Uterus (tissue), 4 donors: ENCODE measurements around the gene ALKBH6. TPM values are rescaled to one million over a fixed set of nuclear protein-coding genes. Genes with fewer than 3 reads are reported as not detected.

Source experiments
- DNase-seq, 2 donors: peaks; one replicate each; pipeline ENCODE4 v3.0.0-alpha.2; 2019 to 2020
- H3K27ac ChIP-seq, 2 donors: fragments of 200-600 bp; sonication (generic); 1 replicate in 1 of 2; 2 replicates in 1 of 2; pipeline ENCODE4 v1.5.1; 2016 to 2018
- H3K27me3 ChIP-seq, 2 donors: fragments of 200-600 bp; sonication (generic); one replicate each; pipeline ENCODE4 v1.5.1; 2018 to 2019; ENCODE audit warnings: control low read depth in 1 of 2
- H3K36me3 ChIP-seq, 2 donors: fragments of 200-600 bp; sonication (generic); one replicate each; pipeline ENCODE4 v1.5.1; 2019; ENCODE audit warnings: control low read depth in 1 of 2
- H3K4me1 ChIP-seq, 2 donors: fragments of 200-600 bp; sonication (generic); one replicate each; pipeline ENCODE4 v1.5.1; 2018 to 2019; ENCODE audit warnings: control low read depth in 1 of 2
- H3K4me3 ChIP-seq, 2 donors: fragments of 200-600 bp; sonication (generic); 1 replicate in 1 of 2; 2 replicates in 1 of 2; pipeline ENCODE4 v1.5.1; 2018 to 2019; ENCODE audit warnings: mild to moderate bottlenecking in 1 of 2
- H3K9me3 ChIP-seq, 2 donors: fragments of 200-600 bp; sonication (generic); one replicate each; pipeline ENCODE4 v1.5.1; 2019; ENCODE audit warnings: control low read depth in 1 of 2
- POLR2A ChIP-seq, 2 donors: fragments of 450-650 bp; IDR thresholded peaks; one replicate each; pipeline ENCODE4 v1.6.1; 2016; ENCODE audit warnings: antibody characterized with exemption in 2 of 2, mild to moderate bottlenecking in 1 of 2, moderate library complexity in 1 of 2
- intact Hi-C: fragments of 100-400 bp; cut with DNase I; formaldehyde crosslinking; loops from one replicate; pipeline ENCODE4 v1.15.1; 2023; ENCODE audit warnings: low total_unique reads
- total RNA-seq, 4 donors: library from RNA; depleted of rRNA in 3 of 4; stranded (reverse); fragments of >200 nt in 3 of 4; gene quantifications; one replicate each; pipeline versions ENCODE4 v1.1.0 to v1.2.4, GENCODE V29; 2014 to 2023
- TF ChIP-seq, protein P1 (sequence below), 4 experiments: fragments of 200-600 bp in 2 of 4; fragments of 450-650 bp in 2 of 4; sonication (generic) in 2 of 4; IDR thresholded peaks; one replicate each; pipeline ENCODE4 v1.5.1; 2016 to 2019; ENCODE audit warnings: antibody characterized with exemption in 4 of 4, mild to moderate bottlenecking in 2 of 4, moderate library complexity in 1 of 4
- donor health status: DM: yes; HTN: yes; CAD: no.

ALKBH6 gene
- total RNA-seq, 4 donors from 2014 or later, result 10.0 to 18.5 (median 17.0) TPM

- H3K4me3 ChIP-seq, result no peak overlapping the region
- intact Hi-C loops, result no loop called here
- no peaks in the 10 kb centered on the region for H3K4me1 ChIP-seq
- no peaks in the 10 kb centered on the region for H3K36me3 ChIP-seq
- no peaks in the 10 kb centered on the region for H3K9me3 ChIP-seq
- no peak for DNase-seq
- H3K27me3 ChIP-seq, result no peaks in the 10 kb centered on the region
- H3K27ac ChIP-seq, result no peak overlapping the region
- TF ChIP-seq POLR2A (IDR thresholded peaks at IDR 0.05), result no peak
- TF ChIP-seq, protein P1, sequence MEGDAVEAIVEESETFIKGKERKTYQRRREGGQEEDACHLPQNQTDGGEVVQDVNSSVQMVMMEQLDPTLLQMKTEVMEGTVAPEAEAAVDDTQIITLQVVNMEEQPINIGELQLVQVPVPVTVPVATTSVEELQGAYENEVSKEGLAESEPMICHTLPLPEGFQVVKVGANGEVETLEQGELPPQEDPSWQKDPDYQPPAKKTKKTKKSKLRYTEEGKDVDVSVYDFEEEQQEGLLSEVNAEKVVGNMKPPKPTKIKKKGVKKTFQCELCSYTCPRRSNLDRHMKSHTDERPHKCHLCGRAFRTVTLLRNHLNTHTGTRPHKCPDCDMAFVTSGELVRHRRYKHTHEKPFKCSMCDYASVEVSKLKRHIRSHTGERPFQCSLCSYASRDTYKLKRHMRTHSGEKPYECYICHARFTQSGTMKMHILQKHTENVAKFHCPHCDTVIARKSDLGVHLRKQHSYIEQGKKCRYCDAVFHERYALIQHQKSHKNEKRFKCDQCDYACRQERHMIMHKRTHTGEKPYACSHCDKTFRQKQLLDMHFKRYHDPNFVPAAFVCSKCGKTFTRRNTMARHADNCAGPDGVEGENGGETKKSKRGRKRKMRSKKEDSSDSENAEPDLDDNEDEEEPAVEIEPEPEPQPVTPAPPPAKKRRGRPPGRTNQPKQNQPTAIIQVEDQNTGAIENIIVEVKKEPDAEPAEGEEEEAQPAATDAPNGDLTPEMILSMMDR (IDR thresholded peaks at IDR 0.05), result no peak
Observed at GRCh38 chr19:36030264-36031148, 16.5 kb upstream of the ALKBH6 start.

- no peaks in the 10 kb centered on the region for H3K36me3 ChIP-seq
- intact Hi-C loops, result no loop called here
- H3K27ac ChIP-seq, result peak overlapping the region in 1 of 2 donors; percentile 14
- no peak overlapping the region for H3K4me3 ChIP-seq
- no peaks in the 10 kb centered on the region for H3K9me3 ChIP-seq
- no peaks in the 10 kb centered on the region for H3K4me1 ChIP-seq
- no peak for DNase-seq
- H3K27me3 ChIP-seq, result no peaks in the 10 kb centered on the region
- TF ChIP-seq POLR2A (IDR thresholded peaks at IDR 0.05), result no peak
Observed at GRCh38 chr19:36028313-36029041, 14.5 kb upstream of the ALKBH6 start.

DNA sequence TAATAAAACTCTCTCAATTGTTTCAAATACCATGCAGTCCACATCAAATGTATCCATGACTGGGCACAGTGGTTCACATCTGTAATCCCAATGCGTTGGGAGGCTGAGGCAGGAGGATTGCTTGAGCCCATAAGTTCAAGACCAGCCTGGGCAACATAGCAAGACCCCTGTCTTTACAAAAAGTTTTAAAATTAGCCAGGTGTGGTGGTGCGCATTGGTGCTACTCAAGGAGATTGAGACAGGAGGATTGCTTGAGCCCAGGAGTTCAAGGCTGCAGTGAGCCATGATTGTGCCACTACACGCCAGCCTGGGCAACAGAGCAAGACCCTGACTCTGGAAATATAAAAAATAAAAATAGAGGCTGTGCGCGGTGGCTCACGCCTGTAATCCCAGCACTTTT lies 13.7 kb upstream of the ALKBH6 start:
- no peak for TF ChIP-seq POLR2A (IDR thresholded peaks at IDR 0.05)
- TF ChIP-seq, protein P1 (IDR thresholded peaks at IDR 0.05), result no peak
- H3K9me3 ChIP-seq, result no peaks in the 10 kb centered on the region
- no peaks in the 10 kb centered on the region for H3K36me3 ChIP-seq
- no peak for DNase-seq
- intact Hi-C loops, result no loop called here
- H3K4me1 ChIP-seq, result no peaks in the 10 kb centered on the region
- H3K4me3 ChIP-seq, result no peak overlapping the region
- no peak overlapping the region for H3K27ac ChIP-seq
- no peaks in the 10 kb centered on the region for H3K27me3 ChIP-seq

GRCh38 chr19:36026091-36026876 lies 12.3 kb upstream of the ALKBH6 start:
- Histone ChIP-seq H3K9me3 (no peaks in the 10 kb centered on the region), H3K27me3 (no peaks in the 10 kb centered on the region), H3K27ac (no peak overlapping the region), H3K4me1 (no peaks in the 10 kb centered on the region), H3K36me3 (no peaks in the 10 kb centered on the region), H3K4me3 (no peak overlapping the region)
- DNase-seq, result no peak
- TF ChIP-seq, protein P1 (IDR thresholded peaks at IDR 0.05), result no peak
- no peak for TF ChIP-seq POLR2A (IDR thresholded peaks at IDR 0.05)
- intact Hi-C loops, result no loop called here

DNA sequence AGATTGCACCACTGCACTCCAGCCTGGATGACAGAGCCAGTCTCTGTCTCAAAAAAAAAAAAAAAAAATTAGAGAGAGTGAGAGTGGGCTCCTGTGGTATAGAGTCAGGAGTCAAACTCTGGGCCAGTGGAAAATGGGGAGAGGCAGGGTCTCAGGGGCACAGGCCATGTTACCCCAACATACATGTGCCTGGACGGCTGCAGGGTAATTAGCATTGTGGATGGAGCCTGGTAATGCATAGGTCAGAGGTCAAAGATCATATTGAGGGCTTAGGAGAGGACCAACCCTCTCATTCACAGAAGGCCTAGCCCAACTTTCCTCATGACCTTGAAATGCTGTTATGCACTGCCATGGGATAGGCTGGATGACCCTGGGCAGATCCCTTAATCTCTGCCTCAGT lies 11.5 kb upstream of the ALKBH6 start:
- DNase-seq, result no peak
- Histone ChIP-seq H3K9me3 (no peaks in the 10 kb centered on the region), H3K27me3 (no peaks in the 10 kb centered on the region), H3K36me3 (no peaks in the 10 kb centered on the region), H3K4me3 (no peak overlapping the region), H3K27ac (no peak overlapping the region), H3K4me1 (no peaks in the 10 kb centered on the region)
- intact Hi-C loops, result no loop called here
- TF ChIP-seq POLR2A (IDR thresholded peaks at IDR 0.05), result no peak
- TF ChIP-seq, protein P1 (IDR thresholded peaks at IDR 0.05), result no peak
